Lung (tissue), 12 donors: ENCODE data around the gene LIMCH1. TPM values are rescaled to one million over a fixed set of nuclear protein-coding genes. Genes with fewer than 3 reads are reported as not detected.

Source experiments
- ATAC-seq: fragments of 200-7000 bp; cut with Tn5 transposase; one replicate; pipeline ENCODE4 v1.9.1; 2020; ENCODE audit warnings: moderate number of reproducible peaks; ENCODE audit not compliant: insufficient read depth, low FRiP score
- DNase-seq, 3 donors: peaks; one replicate each; pipeline ENCODE4 v3.0.0-alpha.2; 2013 to 2017
- H3K27ac ChIP-seq, 2 donors: one replicate each; pipeline ENCODE4 v1.5.1; 2013; ENCODE audit warnings: mild to moderate bottlenecking in 2 of 2, moderate library complexity in 2 of 2, control low read depth in 1 of 2, inconsistent platforms in 1 of 2, low read depth in 1 of 2, low read length in 1 of 2
- H3K27me3 ChIP-seq, 3 donors: one replicate each; pipeline ENCODE4 v1.5.1; 2013; ENCODE audit warnings: low read length in 2 of 3; ENCODE audit not compliant: control insufficient read depth in 3 of 3, insufficient read depth in 3 of 3
- H3K36me3 ChIP-seq, 4 donors: one replicate each; pipeline ENCODE4 v1.5.1; 2013; ENCODE audit warnings: low read length in 4 of 4, mild to moderate bottlenecking in 1 of 4, moderate library complexity in 1 of 4; ENCODE audit not compliant: control insufficient read depth in 4 of 4, insufficient read depth in 4 of 4
- H3K4me1 ChIP-seq, 5 donors: one replicate each; pipeline ENCODE4 v1.5.1; 2013; ENCODE audit warnings: low read length in 5 of 5, mild to moderate bottlenecking in 2 of 5, moderate library complexity in 1 of 5; ENCODE audit not compliant: control insufficient read depth in 5 of 5, insufficient read depth in 5 of 5
- H3K4me3 ChIP-seq: one replicate; pipeline ENCODE4 v1.5.1; 2013; ENCODE audit warnings: mild to moderate bottlenecking, control low read depth, moderate library complexity
- H3K9ac ChIP-seq, 2 donors: one replicate each; pipeline ENCODE4 v1.5.1; 2013; ENCODE audit warnings: low read length in 2 of 2, control low read depth in 1 of 2; ENCODE audit not compliant: insufficient read depth in 1 of 2
- H3K9me3 ChIP-seq, 4 donors: one replicate each; pipeline ENCODE4 v1.5.1; 2013; ENCODE audit warnings: low read length in 3 of 4, mild to moderate bottlenecking in 1 of 4, moderate library complexity in 1 of 4; ENCODE audit not compliant: control insufficient read depth in 4 of 4, insufficient read depth in 3 of 4
- WGBS, 2 donors: extraction: QIAGEN DNeasy Blood & Tissue Kit; methylation state at CpG; one replicate each; pipeline ENCODE4 v1.1.7; 2013; 5-methylcytosine and 5-hydroxymethylcytosine counted together
- polyA plus RNA-seq, 2 donors: library from polyadenylated mRNA; stranded (reverse); fragments of 200-250 nt; gene quantifications; one replicate each; pipeline ENCODE4 v1.2.1, GENCODE V29; 2013
- total RNA-seq, 2 donors: library from RNA; depleted of rRNA in 1 of 2; stranded (reverse); fragments of >200 nt in 1 of 2; gene quantifications; one replicate each; pipeline ENCODE4 v1.2.1, GENCODE V29; 2014 to 2021
- TF ChIP-seq, protein P1 (sequence below): IDR thresholded peaks from 2 replicates; pipeline ENCODE4 v1.5.1; 2012; ENCODE audit warnings: mild to moderate bottlenecking; ENCODE audit errors: control extremely low read depth, extremely low read depth
- donor health status: control.
- donor health status: control.
- donor health status: Bipolar disorder and iron deficiency.
- donor health status: healthy.
- donor health status: DM: yes; HTN: yes; CAD: no.

Gene LIMCH1
- total and polyA plus RNA-seq, 4 donors = 43.4 to 299 (median 128) TPM

- TF ChIP-seq, protein P1, sequence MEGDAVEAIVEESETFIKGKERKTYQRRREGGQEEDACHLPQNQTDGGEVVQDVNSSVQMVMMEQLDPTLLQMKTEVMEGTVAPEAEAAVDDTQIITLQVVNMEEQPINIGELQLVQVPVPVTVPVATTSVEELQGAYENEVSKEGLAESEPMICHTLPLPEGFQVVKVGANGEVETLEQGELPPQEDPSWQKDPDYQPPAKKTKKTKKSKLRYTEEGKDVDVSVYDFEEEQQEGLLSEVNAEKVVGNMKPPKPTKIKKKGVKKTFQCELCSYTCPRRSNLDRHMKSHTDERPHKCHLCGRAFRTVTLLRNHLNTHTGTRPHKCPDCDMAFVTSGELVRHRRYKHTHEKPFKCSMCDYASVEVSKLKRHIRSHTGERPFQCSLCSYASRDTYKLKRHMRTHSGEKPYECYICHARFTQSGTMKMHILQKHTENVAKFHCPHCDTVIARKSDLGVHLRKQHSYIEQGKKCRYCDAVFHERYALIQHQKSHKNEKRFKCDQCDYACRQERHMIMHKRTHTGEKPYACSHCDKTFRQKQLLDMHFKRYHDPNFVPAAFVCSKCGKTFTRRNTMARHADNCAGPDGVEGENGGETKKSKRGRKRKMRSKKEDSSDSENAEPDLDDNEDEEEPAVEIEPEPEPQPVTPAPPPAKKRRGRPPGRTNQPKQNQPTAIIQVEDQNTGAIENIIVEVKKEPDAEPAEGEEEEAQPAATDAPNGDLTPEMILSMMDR = no peak
- Histone ChIP-seq H3K36me3 (no peaks in the 10 kb centered on the region), H3K4me3 (no peak overlapping the region), H3K9ac (no peak overlapping the region), H3K4me1 (peaks cover 1 to 67% (median 20%) of the 10 kb centered on the region in 5 donors), H3K27me3 (no peaks in the 10 kb centered on the region), H3K9me3 (no peaks in the 10 kb centered on the region), H3K27ac (no peak overlapping the region)
- WGBS, 2 donors = 59 to 71% methylated on average over 2 of the region's 2 CpGs
- ATAC-seq (no peak), DNase-seq (no peak)
Observed at GRCh38 chr4:41598580-41598979, 60.6 kb downstream of the LIMCH1 start.

- Histone ChIP-seq H3K9ac (no peak overlapping the region), H3K4me1 (peaks cover 1 to 67% (median 19%) of the 10 kb centered on the region in 5 donors), H3K9me3 (no peaks in the 10 kb centered on the region), H3K27me3 (no peaks in the 10 kb centered on the region), H3K4me3 (no peak overlapping the region), H3K36me3 (no peaks in the 10 kb centered on the region), H3K27ac (no peak overlapping the region)
- DNase-seq (peak in 1 of 3 donors; percentile 34), ATAC-seq (no peak)
- TF ChIP-seq, protein P1 = no peak
Observed at GRCh38 chr4:41599192-41599786, 61.3 kb downstream of the LIMCH1 start.

DNA sequence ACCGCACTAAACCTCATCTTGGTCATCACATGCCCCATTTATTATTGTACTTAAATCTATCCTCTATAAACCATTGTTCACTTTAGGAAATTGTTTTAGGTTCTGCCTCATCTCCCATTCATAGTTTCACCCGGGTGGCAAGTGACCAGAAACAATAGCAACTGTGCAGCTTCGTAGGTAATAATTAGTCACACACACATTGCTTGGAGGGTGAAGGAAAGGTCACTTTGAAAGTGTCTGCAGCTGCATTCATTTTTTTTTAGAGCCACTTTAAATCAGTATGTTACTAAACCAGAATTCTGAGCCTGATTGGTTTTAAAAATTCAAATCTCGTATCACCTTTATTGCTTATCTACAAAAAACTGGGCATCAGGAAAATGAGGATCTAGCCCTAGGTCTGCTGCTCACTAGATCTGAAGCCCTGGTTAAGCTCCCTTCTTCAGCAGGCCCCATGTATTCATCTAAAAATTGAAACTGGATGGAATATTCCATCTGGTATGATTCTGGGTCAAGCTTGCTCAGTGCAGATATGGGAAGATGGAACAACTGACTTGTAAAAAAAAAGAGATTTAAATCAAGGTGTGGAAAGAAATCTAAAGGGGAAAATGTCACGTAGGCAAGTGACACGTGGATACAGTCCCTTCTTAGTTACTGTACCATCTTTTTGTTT is 62.4 kb downstream of the LIMCH1 start:
- 82% methylated on average over 6 of the region's 6 CpGs for WGBS, 2 donors
- H3K4me3 ChIP-seq = no peak overlapping the region
- H3K9me3 ChIP-seq = no peaks in the 10 kb centered on the region
- H3K4me1 ChIP-seq = peaks cover 1 to 59% (median 15%) of the 10 kb centered on the region in 5 donors
- H3K36me3 ChIP-seq = no peaks in the 10 kb centered on the region
- DNase-seq (peak in 2 of 3 donors; percentile 26 to 41), ATAC-seq (no peak)
- H3K27me3 ChIP-seq = no peaks in the 10 kb centered on the region
- H3K9ac ChIP-seq = no peak overlapping the region
- peak overlapping the region in 1 of 2 donors; percentile 78 for H3K27ac ChIP-seq
- TF ChIP-seq, protein P1 = no peak
